HEK293T (cell line): ENCODE results near the gene DUS1L.

ENCODE experiments used
- CTCF ChIA-PET: fragments of 350-600 bp; formaldehyde crosslinking; extraction: SDS; loops from one replicate; lab custom pipeline; 2021; ENCODE audit warnings: antibody characterized with exemption, inconsistent platforms; lab: Yijun Ruan, JAX
- POLR2A ChIA-PET: fragments of 350-600 bp; formaldehyde crosslinking; extraction: SDS; loops from one replicate; lab custom pipeline; 2020; ENCODE audit warnings: antibody characterized with exemption, inconsistent platforms; lab: Yijun Ruan, JAX
- DNase-seq: peaks from one replicate; pipeline ENCODE4 v3.0.0; 2012; ENCODE audit warnings: mixed read lengths; ENCODE audit errors: extremely low spot score
- ARNT ChIP-seq: fragments of 450-650 bp; IDR thresholded peaks from 2 replicates; pipeline ENCODE4 v1.6.1; 2017; ENCODE audit warnings: mild to moderate bottlenecking
- BHLHE40 ChIP-seq: fragments of 450-650 bp; IDR thresholded peaks from 2 replicates; pipeline ENCODE4 v1.6.1; 2016; ENCODE audit warnings: mild to moderate bottlenecking, moderate library complexity, borderline replicate concordance
- CTBP1 ChIP-seq: fragments of 450-650 bp; IDR thresholded peaks from 2 replicates; pipeline ENCODE4 v1.6.1; 2016; ENCODE audit warnings: borderline replicate concordance
- ELF4 ChIP-seq: fragments of 450-650 bp; IDR thresholded peaks from 2 replicates; pipeline ENCODE4 v1.6.1; 2017; ENCODE audit warnings: antibody characterized with exemption
- FOXA1 ChIP-seq: fragments of 450-650 bp; IDR thresholded peaks from 2 replicates; pipeline ENCODE4 v1.6.1; 2016; ENCODE audit warnings: mild to moderate bottlenecking
- FOXK2 ChIP-seq: fragments of 450-650 bp; IDR thresholded peaks from 2 replicates; pipeline ENCODE4 v1.6.1; 2016; ENCODE audit warnings: mild to moderate bottlenecking
- FOXM1 ChIP-seq: fragments of 450-650 bp; IDR thresholded peaks from 2 replicates; pipeline ENCODE4 v1.6.1; 2017; ENCODE audit warnings: mild to moderate bottlenecking, borderline replicate concordance
- HDGF ChIP-seq: fragments of 450-650 bp; IDR thresholded peaks from 2 replicates; pipeline ENCODE4 v1.6.1; 2017; ENCODE audit warnings: antibody characterized with exemption, borderline replicate concordance
- L3MBTL2 ChIP-seq: fragments of 450-650 bp; conservative IDR thresholded peaks from 2 replicates; pipeline ENCODE4 v1.6.1; 2016; ENCODE audit warnings: mild to moderate bottlenecking
- LEF1 ChIP-seq: fragments of 450-650 bp; IDR thresholded peaks from 2 replicates; pipeline ENCODE4 v1.6.1; 2017; ENCODE audit warnings: mild to moderate bottlenecking, borderline replicate concordance
- NFRKB ChIP-seq: fragments of 450-650 bp; IDR thresholded peaks from 2 replicates; pipeline ENCODE4 v1.6.1; 2016; ENCODE audit warnings: mild to moderate bottlenecking, moderate library complexity
- PKNOX1 ChIP-seq: fragments of 450-650 bp; IDR thresholded peaks from 2 replicates; pipeline ENCODE4 v1.6.1; 2016
- SP1 ChIP-seq: fragments of 450-650 bp; IDR thresholded peaks from 2 replicates; pipeline ENCODE4 v1.6.1; 2017
- SUZ12 ChIP-seq: fragments of 450-650 bp; IDR thresholded peaks from 2 replicates; pipeline ENCODE4 v1.6.1; 2016; ENCODE audit warnings: mild to moderate bottlenecking
- TARDBP ChIP-seq: fragments of 450-650 bp; IDR thresholded peaks from 2 replicates; pipeline ENCODE4 v1.6.1; 2016
- ZNF384 ChIP-seq: fragments of 450-650 bp; IDR thresholded peaks from 2 replicates; pipeline ENCODE4 v1.6.1; 2016

Gene DUS1L

GRCh38 chr17:82112914-82113311 lies 47.3 kb upstream of the DUS1L start:
- ChIA-PET CTCF (no interaction called here), POLR2A (interaction anchor here (1.3 to 1.4 kb wide), 2 partner anchors 10 to 14 kb away, joined by 5 to 6 read pairs; no protein-coding TSS in a partner anchor)
- TF ChIP-seq HDGF (no peak), LEF1 (no peak), ARNT (no peak), CTBP1 (no peak), L3MBTL2 (no peak), NFRKB (no peak), FOXK2 (no peak), SP1 (no peak), PKNOX1 (no peak), FOXM1 (no peak)
- no peak for DNase-seq

- CTCF ChIA-PET: no interaction called here
- POLR2A ChIA-PET: interaction anchor here (1.4 kb wide), 1 partner anchor 14 kb away, joined by 6 read pairs; no protein-coding TSS in a partner anchor
- no peak for DNase-seq
- TF ChIP-seq NFRKB: no peak
- no peak for TF ChIP-seq FOXA1
- TF ChIP-seq TARDBP: no peak
- TF ChIP-seq L3MBTL2: no peak
- TF ChIP-seq CTBP1: no peak
- TF ChIP-seq HDGF: no peak
- no peak for TF ChIP-seq FOXK2
- no peak for TF ChIP-seq BHLHE40
- no peak for TF ChIP-seq FOXM1
- TF ChIP-seq ELF4: no peak
- no peak for TF ChIP-seq SUZ12
- TF ChIP-seq LEF1: no peak
- TF ChIP-seq PKNOX1: no peak
- no peak for TF ChIP-seq SP1
- TF ChIP-seq ZNF384: no peak
- no peak for TF ChIP-seq ARNT
These were observed 46.7 kb upstream of the DUS1L start for GRCh38 chr17:82112181-82112913.

- ChIA-PET POLR2A (interaction anchor here (1.0 kb wide), 1 partner anchor 12 kb away, joined by 3 read pairs; no protein-coding TSS in a partner anchor), CTCF (interaction anchor here (0.6 kb wide), 2 partner anchors 20 to 73 kb away, joined by 3 to 4 read pairs; partner anchors contain the start of gene DCXR)
- TF ChIP-seq BHLHE40 (no peak), HDGF (no peak), ARNT (no peak)
- DNase-seq: no peak
These were observed 44.7 kb upstream of the DUS1L start for GRCh38 chr17:82110298-82110697.

- no peak for TF ChIP-seq L3MBTL2
- TF ChIP-seq TARDBP: no peak
- TF ChIP-seq LEF1: no peak
- no peak for TF ChIP-seq NFRKB
- no peak for TF ChIP-seq FOXA1
- no peak for TF ChIP-seq CTBP1
- TF ChIP-seq ARNT: no peak
- TF ChIP-seq BHLHE40: no peak
- TF ChIP-seq PKNOX1: no peak
- TF ChIP-seq HDGF: no peak
- TF ChIP-seq FOXK2: no peak
- no peak for TF ChIP-seq ELF4
- TF ChIP-seq SP1: no peak
- TF ChIP-seq ZNF384: no peak
- no peak for TF ChIP-seq FOXM1
- no peak for TF ChIP-seq SUZ12
- CTCF ChIA-PET: interaction anchor here (0.6 kb wide), 1 partner anchor 96 kb away, joined by 4 read pairs; no protein-coding TSS in a partner anchor
- POLR2A ChIA-PET: interaction anchor here (1.6 kb wide), 1 partner anchor 11 kb away, joined by 5 read pairs; the partner anchor contains the start of gene FASN
- no peak for DNase-seq
These were observed 43.4 kb upstream of the DUS1L start for GRCh38 chr17:82108961-82109475.

GRCh38 chr17:82108496-82108945 lies 42.9 kb upstream of the DUS1L start:
- ChIA-PET CTCF (interaction anchor here (0.6 kb wide), 1 partner anchor 96 kb away, joined by 4 read pairs; no protein-coding TSS in a partner anchor), POLR2A (interaction anchor here (1.6 kb wide), 1 partner anchor 10 kb away, joined by 5 read pairs; the partner anchor contains the start of gene FASN)
- DNase-seq: no peak
- no peak for TF ChIP-seq PKNOX1
- TF ChIP-seq L3MBTL2: no peak
- no peak for TF ChIP-seq CTBP1
- TF ChIP-seq HDGF: no peak
- TF ChIP-seq SUZ12: no peak
- TF ChIP-seq ELF4: no peak
- no peak for TF ChIP-seq FOXK2
- no peak for TF ChIP-seq NFRKB
- TF ChIP-seq ARNT: no peak
- no peak for TF ChIP-seq ZNF384
- no peak for TF ChIP-seq LEF1
- TF ChIP-seq SP1: no peak
- TF ChIP-seq TARDBP: no peak
- no peak for TF ChIP-seq FOXA1
